NT2/D1 (cell line): ENCODE measurements around the gene DMRT1.

Experiments used
- SUZ12 ChIP-seq: IDR thresholded peaks from 2 replicates; pipeline ENCODE4 v1.6.1; 2011; ENCODE audit not compliant: insufficient read length, insufficient read depth; ENCODE audit errors: extremely low read depth
- YY1 ChIP-seq: IDR thresholded peaks from 2 replicates; pipeline ENCODE4 v1.6.1; 2011; ENCODE audit not compliant: insufficient read length, insufficient read depth
- ZNF274 ChIP-seq: IDR thresholded peaks from 2 replicates; pipeline ENCODE4 v1.6.1; 2011; ENCODE audit warnings: mild to moderate bottlenecking, low read depth, low read length

DNA sequence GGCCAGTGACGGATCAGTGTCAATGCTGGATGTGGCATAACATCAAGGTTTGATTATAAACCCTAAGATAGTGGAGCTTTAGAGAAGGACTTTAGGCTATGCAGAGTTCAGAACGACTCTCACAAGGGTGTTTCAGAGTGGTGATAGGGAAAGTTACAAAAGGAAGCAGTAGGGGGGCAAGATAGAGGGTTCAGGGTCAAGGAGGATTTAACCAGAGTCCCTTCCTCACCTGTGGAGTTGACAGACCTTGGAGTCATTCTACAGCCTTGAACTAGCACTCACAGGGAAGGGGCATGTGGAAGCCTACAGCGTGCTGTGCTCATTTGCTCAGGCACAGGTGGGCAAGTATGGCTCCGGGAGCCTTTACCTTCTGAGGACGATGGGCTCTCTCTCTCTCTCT lies 7.9 kb downstream of the DMRT1 start:
- TF ChIP-seq YY1 (no peak), SUZ12 (no peak), ZNF274 (no peak)
